AG09319 (cell line): Measurements from ENCODE around the gene OR51S1.
"Not testable (repeated sequence)": the region's sequence is repeated elsewhere in the genome, so short reads cannot be mapped to it uniquely, and the experiment has no call there.

Experiments
- DNase-seq: peaks from one replicate; pipeline ENCODE4 v3.0.0-alpha.2; 2010; ENCODE audit warnings: low read depth; ENCODE audit errors: extremely low read depth
- CTCF ChIP-seq: IDR thresholded peaks from 2 replicates; pipeline ENCODE4 v1.5.1; 2011; ENCODE audit warnings: low read depth, mild to moderate bottlenecking, inconsistent platforms, low read length, moderate library complexity

Gene OR51S1

GRCh38 chr11:4881860-4882500, 33.0 kb upstream of the OR51S1 start, which contains the start of gene OR51T1:
Gene OR51T1, plus strand, starts transcription at chr11:4881900. Its CDS starts 0 bp downstream, at chr11:4881900.
- no peak for TF ChIP-seq CTCF
- no peak for DNase-seq

- DNase-seq, result no peak
- TF ChIP-seq CTCF, result no peak
These were observed 32.2 kb upstream of the OR51S1 start for GRCh38 chr11:4881188-4881587.

GRCh38 chr11:4865855-4866254, 16.8 kb upstream of the OR51S1 start:
- no peak for TF ChIP-seq CTCF
- no peak for DNase-seq

DNA sequence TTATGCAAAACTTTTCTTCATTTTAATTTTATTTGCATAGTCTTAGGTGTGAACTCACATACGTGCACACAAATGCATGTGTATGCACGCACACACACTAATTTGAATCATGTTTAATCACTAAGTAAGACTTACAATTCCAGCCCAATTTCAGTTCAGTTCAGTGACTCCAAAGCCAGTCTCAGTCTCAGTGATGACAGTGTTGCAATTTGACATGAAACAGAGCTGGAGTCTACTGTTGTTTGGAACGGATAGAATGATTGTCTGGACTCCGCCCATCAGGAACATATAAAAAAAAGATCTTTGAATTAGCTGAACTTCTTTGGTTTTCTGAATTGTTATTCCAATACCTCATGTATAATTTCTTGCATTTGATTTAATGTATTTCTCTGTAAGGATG, 14.9 kb upstream of the OR51S1 start:
- no peak for TF ChIP-seq CTCF
- no peak for DNase-seq

- TF ChIP-seq CTCF, result no peak
- DNase-seq, result no peak
These were observed 13.6 kb upstream of the OR51S1 start for GRCh38 chr11:4862447-4863236.

DNA sequence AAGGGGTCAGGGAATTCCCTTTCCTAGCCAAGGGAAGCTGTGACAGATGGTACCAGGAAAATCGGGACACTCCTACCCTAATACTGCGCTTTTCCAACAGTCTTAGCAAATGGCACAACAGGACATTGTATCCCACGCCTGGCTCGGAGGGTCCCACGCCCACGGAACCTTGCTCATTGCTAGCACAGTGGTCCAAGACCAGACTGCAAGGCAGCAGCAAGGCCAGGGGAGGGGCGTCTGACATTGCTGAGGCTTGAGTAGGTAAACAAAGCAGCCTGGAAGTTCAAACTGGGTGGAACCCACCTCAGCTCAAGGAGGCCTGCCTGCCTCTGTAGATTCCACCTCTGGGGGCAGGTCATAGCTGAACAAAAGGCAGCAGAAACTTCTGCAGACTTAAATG, 5.3 kb upstream of the OR51S1 start:
- DNase-seq, result not testable (repeated sequence)

DNA sequence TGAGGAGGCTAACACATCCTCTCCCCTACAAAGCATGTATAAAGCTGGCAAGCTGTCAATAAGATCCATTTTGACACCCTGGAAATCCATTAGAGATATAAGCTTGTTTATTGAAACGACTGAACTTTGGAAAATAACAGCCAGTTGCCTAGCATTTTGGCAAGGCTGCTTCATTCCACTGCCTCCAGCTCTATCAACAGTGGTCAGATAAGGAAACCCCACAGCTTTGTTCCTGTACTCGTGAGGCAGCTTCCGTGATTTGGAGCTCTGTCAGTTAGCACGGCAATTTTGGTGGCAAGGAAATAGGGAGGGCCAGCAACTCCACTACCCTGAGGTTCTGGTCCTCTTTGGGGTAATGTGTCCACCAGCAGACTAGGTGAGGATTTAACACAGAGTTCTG, 2.0 kb upstream of the OR51S1 start:
- no peak for TF ChIP-seq CTCF

More for the DNA sequence above, 2.0 kb upstream of the OR51S1 start:
- DNase-seq, result no peak
